ENCODE results near the gene CSAD.

DNA sequence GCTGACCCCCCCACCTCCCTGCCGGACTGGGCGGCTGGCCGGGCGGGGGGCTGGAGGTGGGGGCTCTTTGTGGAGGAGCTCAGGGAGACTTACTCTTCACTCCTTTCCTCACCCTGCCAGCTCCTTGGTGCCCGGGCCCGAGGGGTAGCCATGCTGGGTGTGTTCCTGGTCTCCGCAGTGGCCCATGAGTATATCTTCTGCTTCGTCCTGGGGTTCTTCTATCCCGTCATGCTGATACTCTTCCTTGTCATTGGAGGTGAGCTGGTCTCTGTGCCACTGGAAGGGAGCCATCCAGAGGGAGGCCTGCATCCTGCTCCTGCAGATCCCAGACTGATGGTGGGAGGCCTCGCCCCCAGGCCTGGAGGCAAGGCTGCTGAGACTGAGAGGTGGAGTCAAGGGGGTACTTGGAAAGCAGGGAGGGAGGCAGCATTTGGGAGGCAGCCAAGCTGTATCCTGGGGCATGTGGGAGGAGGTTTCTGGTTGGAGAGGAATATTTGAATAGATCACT, 57.7 kb downstream of the CSAD start:
- TF ChIP-seq, protein P1, sequence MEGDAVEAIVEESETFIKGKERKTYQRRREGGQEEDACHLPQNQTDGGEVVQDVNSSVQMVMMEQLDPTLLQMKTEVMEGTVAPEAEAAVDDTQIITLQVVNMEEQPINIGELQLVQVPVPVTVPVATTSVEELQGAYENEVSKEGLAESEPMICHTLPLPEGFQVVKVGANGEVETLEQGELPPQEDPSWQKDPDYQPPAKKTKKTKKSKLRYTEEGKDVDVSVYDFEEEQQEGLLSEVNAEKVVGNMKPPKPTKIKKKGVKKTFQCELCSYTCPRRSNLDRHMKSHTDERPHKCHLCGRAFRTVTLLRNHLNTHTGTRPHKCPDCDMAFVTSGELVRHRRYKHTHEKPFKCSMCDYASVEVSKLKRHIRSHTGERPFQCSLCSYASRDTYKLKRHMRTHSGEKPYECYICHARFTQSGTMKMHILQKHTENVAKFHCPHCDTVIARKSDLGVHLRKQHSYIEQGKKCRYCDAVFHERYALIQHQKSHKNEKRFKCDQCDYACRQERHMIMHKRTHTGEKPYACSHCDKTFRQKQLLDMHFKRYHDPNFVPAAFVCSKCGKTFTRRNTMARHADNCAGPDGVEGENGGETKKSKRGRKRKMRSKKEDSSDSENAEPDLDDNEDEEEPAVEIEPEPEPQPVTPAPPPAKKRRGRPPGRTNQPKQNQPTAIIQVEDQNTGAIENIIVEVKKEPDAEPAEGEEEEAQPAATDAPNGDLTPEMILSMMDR (IDR thresholded peaks at IDR 0.05; ENCODE audit: insufficient read depth, low read length, poor library complexity, severe bottlenecking), result no peak
- TF ChIP-seq EZH2phosphoT487 (conservative IDR thresholded peaks at IDR 0.05; ENCODE audit: low read length), result no peak
